HCT116 (cell line): ENCODE results near the gene POLR1B. TPM values are rescaled to one million over a fixed set of nuclear protein-coding genes. Genes with fewer than 3 reads are reported as not detected.

ENCODE experiments used
- ATAC-seq: fragments of 200-7000 bp; cut with Tn5 transposase; 2 replicates; pipeline ENCODE4 v1.9.1; 2020; ENCODE audit warnings: mild to moderate bottlenecking, moderate library complexity
- BruUV-seq: library from RNA; stranded (reverse); fragments of 400-500 nt; replicated peaks from 2 replicates; lab custom pipeline; 2021; lab: Mats Ljungman, UMichigan
- CTCF ChIA-PET: fragments of 300-600 bp; sonication (Branson Sonifier 250); formaldehyde crosslinking; loops from one replicate; lab custom pipeline; 2021; ENCODE audit warnings: antibody characterized with exemption; lab: Charles Lee
- POLR2A ChIA-PET: fragments of 300-600, 350-600 bp; sonication (Branson Sonifier 250); formaldehyde crosslinking; loops from one replicate; lab custom pipeline; 2021; ENCODE audit warnings: antibody characterized with exemption; lab: Charles Lee
- RAD21 ChIA-PET, 2 experiments: fragments of 300-600 bp; sonication (Branson Sonifier 250); formaldehyde crosslinking; loops; one replicate each; lab custom pipeline; 2023; ENCODE audit warnings: low total read pairs in 2 of 2; ENCODE audit not compliant: uncharacterized antibody in 2 of 2, unreplicated experiment in 2 of 2, low non-redundant PET in 1 of 2; lab: Charles Lee
- DNase-seq: peaks from one replicate; pipeline ENCODE4 v3.0.0-alpha.2; 2010; ENCODE audit warnings: low read depth, low spot score
- H2AFZ ChIP-seq: fragments of 200-600 bp; shearing (Covaris generic), sonication (generic); 2 replicates; pipeline ENCODE4 v1.6.1; 2017; ENCODE audit warnings: low read depth, mixed run types, mixed read lengths, antibody characterized with exemption, low read length; ENCODE audit not compliant: poor library complexity, severe bottlenecking
- H3K27ac ChIP-seq: 2 replicates; pipeline ENCODE4 v1.5.1; 2012; ENCODE audit warnings: low read depth, low read length
- H3K27me3 ChIP-seq: fragments of 200-600 bp; sonication (generic); 2 replicates; pipeline ENCODE4 v1.6.1; 2016; ENCODE audit warnings: mixed run types, low read length, mixed read lengths; ENCODE audit not compliant: insufficient read depth
- H3K36me3 ChIP-seq, 2 experiments: fragments of 200-500 bp in 1 of 2; fragments of 200-600 bp in 1 of 2; sonication (Bioruptor generic) in 1 of 2; sonication (generic) in 1 of 2; 2 replicates each; pipeline versions ENCODE4 v1.5.1 to v1.6.1; 2014 to 2016; ENCODE audit warnings: low read length in 2 of 2, inconsistent platforms in 1 of 2, mixed read lengths in 1 of 2, mixed run types in 1 of 2; ENCODE audit not compliant: insufficient read depth in 2 of 2, control insufficient read depth in 1 of 2
- H3K4me1 ChIP-seq, 2 experiments: fragments of 200-600 bp in 1 of 2; sonication (generic) in 1 of 2; 2 replicates each; pipeline versions ENCODE4 v1.5.1 to v1.6.1; 2012 to 2017; ENCODE audit warnings: low read length in 2 of 2, inconsistent platforms in 1 of 2, mild to moderate bottlenecking in 1 of 2, mixed read lengths in 1 of 2, mixed run types in 1 of 2, moderate library complexity in 1 of 2; ENCODE audit not compliant: insufficient read depth in 2 of 2, control insufficient read depth in 1 of 2
- H3K4me2 ChIP-seq: fragments of 200-600 bp; sonication (generic); 2 replicates; pipeline ENCODE4 v1.6.1; 2017; ENCODE audit warnings: mixed run types, low read length, mixed read lengths
- H3K4me3 ChIP-seq, 2 experiments: fragments of 200-600 bp in 1 of 2; sonication (generic) in 1 of 2; replicated peaks in 1 of 2; 2 replicates each; pipeline ENCODE4 v1.5.1; 2011 to 2016; ENCODE audit warnings: low read length in 2 of 2, control low read depth in 1 of 2, low read depth in 1 of 2, mild to moderate bottlenecking in 1 of 2, mixed read lengths in 1 of 2, mixed run types in 1 of 2
- H3K79me2 ChIP-seq: fragments of 200-600 bp; sonication (generic); 2 replicates; pipeline ENCODE4 v1.6.1; 2017; ENCODE audit warnings: mild to moderate bottlenecking, mixed run types, low read length, moderate library complexity, mixed read lengths; ENCODE audit not compliant: insufficient read depth
- H3K9ac ChIP-seq: fragments of 200-600 bp; sonication (generic); 2 replicates; pipeline ENCODE4 v1.6.1; 2016; ENCODE audit warnings: low read length, mixed read lengths
- H3K9me2 ChIP-seq: fragments of 200-600 bp; sonication (generic), shearing (Covaris generic); 2 replicates; pipeline ENCODE4 v1.6.1; 2017; ENCODE audit warnings: mixed run types, mild to moderate bottlenecking, moderate library complexity; ENCODE audit not compliant: insufficient read depth
- H3K9me3 ChIP-seq, 2 experiments: fragments of 200-500 bp in 1 of 2; fragments of 200-600 bp in 1 of 2; sonication (Bioruptor generic) in 1 of 2; sonication (generic) in 1 of 2; 2 replicates each; pipeline ENCODE4 v1.6.1; 2014 to 2017; ENCODE audit warnings: low read length in 2 of 2, mixed read lengths in 2 of 2, inconsistent platforms in 1 of 2, low read depth in 1 of 2, mild to moderate bottlenecking in 1 of 2, mixed run types in 1 of 2, moderate library complexity in 1 of 2; ENCODE audit not compliant: control insufficient read depth in 1 of 2, insufficient read depth in 1 of 2
- H4K20me1 ChIP-seq: fragments of 200-600 bp; sonication (generic), shearing (Covaris generic); 2 replicates; pipeline ENCODE4 v1.6.1; 2017; ENCODE audit warnings: mixed run types, mild to moderate bottlenecking, moderate library complexity; ENCODE audit not compliant: insufficient read depth
- EGR1 ChIP-seq: IDR thresholded peaks from 2 replicates; pipeline ENCODE4 v1.6.1; 2012; ENCODE audit warnings: low read depth
- ELF1 ChIP-seq: IDR thresholded peaks from 2 replicates; pipeline ENCODE4 v1.6.1; 2012; ENCODE audit warnings: low read depth, borderline replicate concordance
- EZH2 ChIP-seq: fragments of 200-600 bp; sonication (generic); IDR thresholded peaks from 2 replicates; pipeline ENCODE4 v1.6.1; 2017; ENCODE audit warnings: antibody characterized with exemption, mixed run types
- FOSL1 ChIP-seq: IDR thresholded peaks from 2 replicates; pipeline ENCODE4 v1.6.1; 2012; ENCODE audit warnings: low read depth
- POLR2A ChIP-seq: IDR thresholded peaks from 2 replicates; pipeline ENCODE4 v1.7.0; 2011; ENCODE audit warnings: borderline replicate concordance; ENCODE audit not compliant: insufficient read depth, insufficient read length; ENCODE audit errors: extremely low read depth
- SRF ChIP-seq: IDR thresholded peaks from 2 replicates; pipeline ENCODE4 v1.6.1; 2012; ENCODE audit warnings: low read depth
- YY1 ChIP-seq: IDR thresholded peaks from 2 replicates; pipeline ENCODE4 v1.6.1; 2011; ENCODE audit warnings: low read length, low read depth, moderate library complexity, mild to moderate bottlenecking; ENCODE audit not compliant: insufficient replicate concordance; ENCODE audit errors: extremely low read depth
- intact Hi-C: fragments of 100-400 bp; cut with micrococcal nuclease; formaldehyde crosslinking; loops from 2 replicates; pipeline ENCODE4 v1.10.0; 2022
- total RNA-seq: library from RNA; stranded (reverse); gene quantifications from one replicate; pipeline ENCODE4 v1.2.1, GENCODE V29; 2021; ENCODE audit not compliant: unreplicated experiment
- TF ChIP-seq, protein P1 (sequence below): IDR thresholded peaks from 2 replicates; pipeline ENCODE4 v1.6.1; 2012

Gene POLR1B
- total RNA-seq, 1 experiment from 2014 or later: 57.7 TPM

DNA sequence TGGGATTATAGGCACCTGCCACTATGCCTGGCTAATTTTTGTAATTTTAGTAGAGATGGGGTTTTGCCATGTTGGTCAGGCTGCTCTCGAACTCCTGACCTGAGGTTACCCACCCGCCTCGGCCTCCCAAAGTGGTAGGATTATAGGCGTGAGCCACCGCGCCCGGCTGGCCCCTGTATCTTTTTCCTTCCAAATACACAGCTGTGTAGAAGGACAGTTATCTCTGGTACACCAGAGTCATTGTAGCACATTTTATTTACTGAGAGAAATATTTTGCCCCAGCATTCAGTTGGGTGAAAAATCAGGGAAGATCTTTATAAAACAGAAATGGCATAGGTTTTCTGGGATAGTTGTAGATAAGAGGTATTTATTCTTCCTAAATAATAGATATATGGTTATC, 23.5 kb upstream of the POLR1B start:
- no TSS peak for BruUV-seq
- Histone ChIP-seq H3K9ac (no peak overlapping the region), H4K20me1 (no peaks in the 10 kb centered on the region), H3K79me2 (no peaks in the 10 kb centered on the region), H3K36me3 (peaks cover 16 to 25% of the 10 kb centered on the region in 2 experiments; a peak in 3 of 4 replicates), H3K4me2 (no peak overlapping the region), H3K9me2 (no peaks in the 10 kb centered on the region), H3K4me3 (no peak overlapping the region), H3K27me3 (no peaks in the 10 kb centered on the region), H3K9me3 (peaks cover 0 to 5% of the 10 kb centered on the region in 2 experiments; a peak in 2 of 4 replicates), H2AFZ (no peak overlapping the region), H3K4me1 (no peaks in the 10 kb centered on the region), H3K27ac (no peak overlapping the region)
- CTCF ChIA-PET: no interaction called here
- POLR2A ChIA-PET: no interaction called here
- no peak for TF ChIP-seq EGR1
- TF ChIP-seq FOSL1: no peak
- no peak for TF ChIP-seq EZH2
- TF ChIP-seq YY1: no peak
- DNase-seq (no peak), ATAC-seq (no peak)
- intact Hi-C loops: no loop called here
- RAD21 ChIA-PET: no interaction called here

DNA sequence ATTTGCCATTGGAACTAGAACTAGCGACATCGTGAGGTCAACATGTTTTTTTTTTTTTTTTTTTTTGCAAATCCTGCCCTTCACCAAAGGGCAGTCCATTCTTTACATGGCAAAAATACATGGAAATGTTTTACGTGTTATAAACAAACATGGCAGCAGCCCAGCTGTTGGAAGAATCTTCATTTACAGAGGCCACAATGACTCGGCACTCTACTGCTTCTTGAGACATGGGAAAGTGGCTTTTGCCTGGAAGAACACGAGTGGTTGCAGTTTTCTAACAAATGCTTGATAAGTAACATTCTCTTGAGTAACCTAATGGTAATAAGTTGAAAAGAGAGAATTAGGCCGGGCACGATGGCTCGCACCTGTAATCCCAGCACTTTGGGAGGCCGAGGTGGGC, 22.8 kb upstream of the POLR1B start:
- H3K9ac ChIP-seq: no peak overlapping the region
- no peak for TF ChIP-seq YY1
- no peak for TF ChIP-seq POLR2A
- TF ChIP-seq EZH2: no peak
- TF ChIP-seq SRF: no peak
- TF ChIP-seq, protein P1, sequence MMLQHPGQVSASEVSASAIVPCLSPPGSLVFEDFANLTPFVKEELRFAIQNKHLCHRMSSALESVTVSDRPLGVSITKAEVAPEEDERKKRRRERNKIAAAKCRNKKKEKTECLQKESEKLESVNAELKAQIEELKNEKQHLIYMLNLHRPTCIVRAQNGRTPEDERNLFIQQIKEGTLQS: no peak
- no peak for TF ChIP-seq FOSL1
- TF ChIP-seq ELF1: no peak
- POLR2A ChIA-PET: no interaction called here
- H3K27me3 ChIP-seq: no peaks in the 10 kb centered on the region
- intact Hi-C loops: no loop called here
- H3K27ac ChIP-seq: no peak overlapping the region
- CTCF ChIA-PET: no interaction called here
- H3K79me2 ChIP-seq: no peaks in the 10 kb centered on the region
- RAD21 ChIA-PET: no interaction called here
- H3K9me3 ChIP-seq: peaks cover 0 to 5% of the 10 kb centered on the region in 2 experiments; a peak in 2 of 4 replicates
- H3K9me2 ChIP-seq: no peaks in the 10 kb centered on the region
- H3K4me3 ChIP-seq: no peak overlapping the region
- ATAC-seq (no peak), DNase-seq (no peak)
- H3K36me3 ChIP-seq: peaks cover 16 to 22% of the 10 kb centered on the region in 2 experiments; a peak in 3 of 4 replicates
- no peak overlapping the region for H2AFZ ChIP-seq
- H3K4me1 ChIP-seq: no peaks in the 10 kb centered on the region
- no peak overlapping the region for H3K4me2 ChIP-seq
- H4K20me1 ChIP-seq: no peaks in the 10 kb centered on the region
- no TSS peak for BruUV-seq
